ENCODE data around the gene INTS3.

GRCh38 chr1:153799566-153800465 lies 72.0 kb downstream of the INTS3 start:
- TF ChIP-seq POLR2AphosphoS5 (IDR thresholded peaks at IDR 0.05; ENCODE audit: insufficient read depth, low read depth, low read length) (no peak), CTCF (IDR thresholded peaks at IDR 0.05; ENCODE audit: extremely low read depth in 1 of 2, insufficient read depth in 1 of 2, low read depth in 1 of 2, low read length in 2 of 2) (no peak), EZH2 (IDR thresholded peaks at IDR 0.05; ENCODE audit: borderline replicate concordance, low read depth, low read length, severe bottlenecking) (no peak), POLR2A (IDR thresholded peaks at IDR 0.05; ENCODE audit: low read depth, low read length) (no peak), MAX (IDR thresholded peaks at IDR 0.05; ENCODE audit: insufficient read depth, insufficient read length) (no peak)
